HG02938 (cell line): ENCODE measurements around the gene BEX3.

Experiments used
- ATAC-seq: cut with Tn5 transposase; IDR thresholded peaks from one replicate; pipeline ENCODE4 v1.9.1; 2021; ENCODE audit warnings: mild to moderate bottlenecking, moderate library complexity; ENCODE audit not compliant: unreplicated experiment

Gene BEX3

DNA sequence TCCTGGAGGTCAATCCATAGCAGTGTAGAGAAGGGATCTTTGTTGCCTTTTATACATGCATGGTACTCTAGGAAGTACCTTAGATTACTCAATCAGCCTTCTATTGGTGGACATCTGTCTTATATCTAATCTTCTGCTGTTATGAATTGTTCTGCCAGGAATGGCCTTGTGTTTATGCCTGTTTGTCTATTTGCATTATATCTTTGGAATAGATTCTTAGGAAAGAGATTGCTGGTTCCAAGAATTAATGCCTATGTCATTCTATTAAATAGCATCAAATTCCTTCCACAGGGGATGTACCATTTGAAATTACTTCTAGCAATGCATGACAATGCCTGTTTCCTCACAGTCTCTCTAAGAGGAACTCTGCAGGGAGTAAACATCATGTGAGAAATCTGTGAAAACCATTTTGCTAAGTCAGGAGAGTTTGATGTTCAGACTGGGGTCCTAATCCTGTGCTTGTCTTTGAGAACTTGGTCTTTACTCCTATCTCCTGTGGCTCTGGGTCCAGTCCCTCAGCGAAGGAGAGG lies 42.5 kb downstream of the BEX3 start:
- ATAC-seq, result no peak

DNA sequence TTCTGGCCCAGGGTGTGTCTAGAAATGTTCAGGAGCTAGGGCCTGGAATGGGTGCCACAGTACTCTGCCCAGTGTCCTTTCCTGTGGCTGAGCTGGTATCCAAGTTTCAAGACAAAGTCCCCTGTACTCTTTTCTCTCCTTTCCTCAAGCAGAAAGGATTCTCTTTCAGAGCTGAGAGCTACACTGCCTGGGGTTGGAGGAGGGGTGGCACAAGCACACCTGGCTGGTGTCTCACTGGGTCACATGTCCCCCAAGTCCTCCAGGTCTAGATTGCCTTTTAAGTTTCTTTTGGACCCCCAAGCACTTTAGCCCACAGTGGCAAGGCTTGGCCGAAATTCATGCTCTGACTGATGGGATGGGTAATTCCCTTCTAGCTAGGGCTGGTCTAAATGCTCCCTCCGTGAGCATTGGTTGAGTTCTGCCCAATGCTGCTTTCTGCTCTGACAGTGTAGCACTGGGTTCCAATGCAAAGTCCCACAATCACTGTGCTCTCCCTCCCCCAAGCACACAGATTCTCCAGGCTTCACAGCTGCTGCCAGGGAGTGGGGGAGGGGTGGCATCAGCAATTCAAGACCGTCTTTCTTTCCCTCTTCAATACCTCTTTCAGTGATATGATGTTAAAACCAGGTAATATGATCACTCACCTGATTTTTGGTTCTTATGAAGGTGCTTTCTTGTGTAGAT lies 47.8 kb downstream of the BEX3 start:
- ATAC-seq, result no peak
